Aorta (tissue), 5 donors: Measurements from ENCODE around the gene TMOD3. TPM values are rescaled to one million over a fixed set of nuclear protein-coding genes. Genes with fewer than 3 reads are reported as not detected.

Source experiments
- ATAC-seq: fragments of 200-7000 bp; cut with Tn5 transposase; one replicate; pipeline ENCODE4 v1.9.1; 2022; ENCODE audit warnings: moderate library complexity; ENCODE audit not compliant: low FRiP score
- DNase-seq, 2 donors: peaks; one replicate each; pipeline ENCODE4 v3.0.0-alpha.2; 2020
- H3K27ac ChIP-seq, 2 donors: one replicate each; pipeline ENCODE4 v1.5.1; 2013; ENCODE audit warnings: low read length in 2 of 2, mild to moderate bottlenecking in 2 of 2, moderate library complexity in 2 of 2, control low read depth in 1 of 2, inconsistent platforms in 1 of 2, low read depth in 1 of 2
- H3K27me3 ChIP-seq, 2 donors: one replicate each; pipeline ENCODE4 v1.6.1; 2013; ENCODE audit warnings: control low read depth in 1 of 2, low read length in 1 of 2, mild to moderate bottlenecking in 1 of 2, moderate library complexity in 1 of 2; ENCODE audit not compliant: insufficient read depth in 2 of 2, control insufficient read depth in 1 of 2
- H3K36me3 ChIP-seq, 2 donors: one replicate each; pipeline ENCODE4 v1.6.1; 2013; ENCODE audit warnings: control low read depth in 1 of 2, low read length in 1 of 2, mild to moderate bottlenecking in 1 of 2; ENCODE audit not compliant: insufficient read depth in 2 of 2, control insufficient read depth in 1 of 2
- H3K4me1 ChIP-seq, 2 donors: one replicate each; pipeline ENCODE4 v1.6.1; 2013; ENCODE audit warnings: low read length in 2 of 2, control low read depth in 1 of 2, mild to moderate bottlenecking in 1 of 2, moderate library complexity in 1 of 2; ENCODE audit not compliant: insufficient read depth in 2 of 2, control insufficient read depth in 1 of 2
- H3K4me3 ChIP-seq, 2 donors: one replicate each; pipeline ENCODE4 v1.5.1; 2013; ENCODE audit warnings: low read length in 2 of 2, control low read depth in 1 of 2, mild to moderate bottlenecking in 1 of 2
- H3K9me3 ChIP-seq: one replicate; pipeline ENCODE4 v1.6.1; 2013; ENCODE audit warnings: mild to moderate bottlenecking, low read length; ENCODE audit not compliant: control insufficient read depth
- whole genome bisulfite sequencing, 2 donors: extraction: QIAGEN DNeasy Blood & Tissue Kit; methylation state at CpG; one replicate each; pipeline ENCODE4 v1.1.7; 2013; 5-methylcytosine and 5-hydroxymethylcytosine counted together
- intact Hi-C, 2 donors: fragments of 100-400 bp; cut with DNase I; formaldehyde crosslinking; loops; one replicate each; pipeline versions ENCODE4 v1.14.2 to v1.15.0; 2022
- polyA plus RNA-seq, 2 donors: library from polyadenylated mRNA; stranded (reverse); fragments of 200-250 nt; gene quantifications; one replicate each; pipeline ENCODE4 v1.2.3, GENCODE V29; 2013
- total RNA-seq, 2 donors: library from RNA; stranded (reverse); fragmentation: NEBNext Ultra II Directional; extraction: Animal tissue kit (Norgen Biotek cat#: 25700); gene quantifications; one replicate each; pipeline ENCODE4 v1.2.1, GENCODE V29; 2021
- donor health status: healthy with polysubstance abuse.
- donor health status: Bipolar disorder and iron deficiency.
- donor health status: DM: no; HTN: no; CAD: no.
- donor health status: DM: no; HTN: no; CAD: no.
- donor health status: DM: yes; HTN: yes; CAD: no.

The TMOD3 gene
- total and polyA plus RNA-seq, 4 donors, result 11.0 to 57.3 (median 29.7) TPM

GRCh38 chr15:51814606-51815005 is 14.8 kb upstream of the TMOD3 start:
- intact Hi-C loops, result no loop called here
- H3K4me1 ChIP-seq, result no peaks in the 10 kb centered on the region
- no peak for ATAC-seq
- no peaks in the 10 kb centered on the region for H3K9me3 ChIP-seq
- no peak overlapping the region for H3K27ac ChIP-seq
- H3K27me3 ChIP-seq, result no peaks in the 10 kb centered on the region
- H3K36me3 ChIP-seq, result no peaks in the 10 kb centered on the region
- H3K4me3 ChIP-seq, result no peak overlapping the region
- WGBS, 2 donors, result 83 to 88% methylated on average over 3 of the region's 3 CpGs
- DNase-seq, result no peak

- Histone ChIP-seq H3K4me3 (no peak overlapping the region), H3K27me3 (no peaks in the 10 kb centered on the region), H3K36me3 (no peaks in the 10 kb centered on the region), H3K9me3 (peaks cover 2% of the 10 kb centered on the region), H3K4me1 (no peaks in the 10 kb centered on the region), H3K27ac (no peak overlapping the region)
- no peak for DNase-seq
- no peak for ATAC-seq
- intact Hi-C loops, result no loop called here
Observed at GRCh38 chr15:51816611-51817010, 12.8 kb upstream of the TMOD3 start.

GRCh38 chr15:51818150-51818549 is 11.3 kb upstream of the TMOD3 start:
- DNase-seq (no peak), ATAC-seq (no peak)
- peaks cover 2% of the 10 kb centered on the region for H3K9me3 ChIP-seq
- no peaks in the 10 kb centered on the region for H3K36me3 ChIP-seq
- WGBS, 2 donors, result 56 to 65% methylated on average over 3 of the region's 3 CpGs
- no peak overlapping the region for H3K4me3 ChIP-seq
- H3K27ac ChIP-seq, result no peak overlapping the region
- H3K27me3 ChIP-seq, result no peaks in the 10 kb centered on the region
- intact Hi-C loops, result no loop called here
- H3K4me1 ChIP-seq, result no peaks in the 10 kb centered on the region

- 66 to 72% methylated on average over 3 of the region's 3 CpGs for WGBS, 2 donors
Observed at GRCh38 chr15:51825698-51826097, 3.8 kb upstream of the TMOD3 start.

GRCh38 chr15:51828621-51829375 is 655 bp upstream of the TMOD3 start:
- Histone ChIP-seq H3K4me1 (no peaks in the 10 kb centered on the region), H3K36me3 (no peaks in the 10 kb centered on the region), H3K9me3 (no peaks in the 10 kb centered on the region), H3K27me3 (no peaks in the 10 kb centered on the region), H3K4me3 (no peak overlapping the region), H3K27ac (no peak overlapping the region)
- 84 to 86% methylated on average over 9 of the region's 9 CpGs for WGBS, 2 donors
- ATAC-seq (no peak), DNase-seq (no peak)
- intact Hi-C loops, result no loop called here

More at GRCh38 chr15:51825698-51826097, 3.8 kb upstream of the TMOD3 start:
- Histone ChIP-seq H3K27me3 (no peaks in the 10 kb centered on the region), H3K27ac (no peak overlapping the region), H3K9me3 (peaks cover 2% of the 10 kb centered on the region), H3K4me1 (no peaks in the 10 kb centered on the region), H3K4me3 (no peak overlapping the region), H3K36me3 (no peaks in the 10 kb centered on the region)
- intact Hi-C loops, result no loop called here
- ATAC-seq (no peak), DNase-seq (no peak)

GRCh38 chr15:51830276-51830806 is 888 bp downstream of the TMOD3 start:
- Histone ChIP-seq H3K27ac (peak overlapping the region in 1 of 2 donors; percentile 70), H3K9me3 (no peaks in the 10 kb centered on the region), H3K4me1 (no peaks in the 10 kb centered on the region), H3K36me3 (no peaks in the 10 kb centered on the region), H3K27me3 (no peaks in the 10 kb centered on the region), H3K4me3 (peak overlapping the region; percentile 77 to 89)
- ATAC-seq, result peak; percentile 30
- WGBS, 2 donors, result 1% methylated on average over 8 of the region's 8 CpGs
- intact Hi-C loops, result no loop called here
- DNase-seq, result no peak

GRCh38 chr15:51833772-51834171 is 4.3 kb downstream of the TMOD3 start:
- intact Hi-C loops, result no loop called here
- 56 to 73% methylated on average over 1 of the region's 1 CpG for WGBS, 2 donors

GRCh38 chr15:51837792-51838251 is 8.4 kb downstream of the TMOD3 start:
- intact Hi-C loops, result no loop called here
- 64 to 85% methylated on average over 4 of the region's 4 CpGs for WGBS, 2 donors
- ATAC-seq (no peak), DNase-seq (no peak)
- Histone ChIP-seq H3K36me3 (peaks cover 0 to under 1% of the 10 kb centered on the region in 2 donors), H3K4me1 (peaks cover 4% of the 10 kb centered on the region in 2 donors), H3K9me3 (no peaks in the 10 kb centered on the region), H3K27ac (no peak overlapping the region), H3K4me3 (no peak overlapping the region), H3K27me3 (no peaks in the 10 kb centered on the region)

More at GRCh38 chr15:51833772-51834171, 4.3 kb downstream of the TMOD3 start:
- peaks cover 0 to 2% of the 10 kb centered on the region in 2 donors for H3K4me1 ChIP-seq
- no peaks in the 10 kb centered on the region for H3K27me3 ChIP-seq
- no peak for ATAC-seq
- H3K4me3 ChIP-seq, result no peak overlapping the region
- no peak for DNase-seq
- H3K36me3 ChIP-seq, result no peaks in the 10 kb centered on the region
- no peak overlapping the region for H3K27ac ChIP-seq
- no peaks in the 10 kb centered on the region for H3K9me3 ChIP-seq

GRCh38 chr15:51838270-51838669 is 8.8 kb downstream of the TMOD3 start:
- H3K4me1 ChIP-seq, result peaks cover 6% of the 10 kb centered on the region in 2 donors
- DNase-seq (no peak), ATAC-seq (no peak)
- H3K36me3 ChIP-seq, result peaks cover 0 to 2% of the 10 kb centered on the region in 2 donors
- H3K9me3 ChIP-seq, result no peaks in the 10 kb centered on the region
- no peak overlapping the region for H3K27ac ChIP-seq
- intact Hi-C loops, result no loop called here
- no peak overlapping the region for H3K4me3 ChIP-seq
- WGBS, 2 donors, result 87 to 96% methylated on average over 2 of the region's 2 CpGs
- no peaks in the 10 kb centered on the region for H3K27me3 ChIP-seq
